Lower lobe of right lung (tissue), 2 donors: ENCODE data around the gene GFRA1. TPM values are rescaled to one million over a fixed set of nuclear protein-coding genes. Genes with fewer than 3 reads are reported as not detected.

Source experiments
- ATAC-seq, 2 donors: fragments of 200-7000 bp; cut with Tn5 transposase; one replicate each; pipeline ENCODE4 v1.9.1; 2020 to 2022; ENCODE audit warnings: mild to moderate bottlenecking in 2 of 2, moderate library complexity in 2 of 2
- DNase-seq: peaks from one replicate; pipeline ENCODE4 v3.0.0-alpha.2; 2020
- H3K27ac ChIP-seq: fragments of 200-600 bp; one replicate; pipeline ENCODE4 v1.8.0; 2022
- H3K27me3 ChIP-seq: fragments of 200-600 bp; one replicate; pipeline ENCODE4 v1.8.0; 2022; ENCODE audit warnings: low read depth
- H3K36me3 ChIP-seq: fragments of 200-600 bp; one replicate; pipeline ENCODE4 v1.8.0; 2022; ENCODE audit warnings: mild to moderate bottlenecking
- H3K4me1 ChIP-seq: fragments of 200-600 bp; one replicate; pipeline ENCODE4 v1.8.0; 2022
- H3K4me3 ChIP-seq: fragments of 200-600 bp; one replicate; pipeline ENCODE4 v1.8.0; 2022; ENCODE audit warnings: mild to moderate bottlenecking
- H3K9me3 ChIP-seq: fragments of 200-600 bp; one replicate; pipeline ENCODE4 v1.8.0; 2022
- CTCF ChIP-seq: fragments of 200-600 bp; IDR thresholded peaks from one replicate; pipeline ENCODE4 v1.8.0; 2022; ENCODE audit warnings: antibody characterized with exemption, mild to moderate bottlenecking
- intact Hi-C: fragments of 100-400 bp; cut with DNase I; formaldehyde crosslinking; loops from one replicate; pipeline ENCODE4 v1.11.0; 2022
- total RNA-seq: library from RNA; stranded (reverse); fragmentation: NEBNext Ultra II Directional; extraction: Animal tissue kit (Norgen Biotek cat#: 25700); gene quantifications from one replicate; pipeline ENCODE4 v1.2.1, GENCODE V29; 2021
- donor health status: DM: no; HTN: yes; CAD: no; lungs with severe emphysema.

Gene GFRA1
- total RNA-seq, 1 donor from 2014 or later = 9.8 TPM

- DNase-seq (no peak), ATAC-seq (no peak)
- TF ChIP-seq CTCF = no peak
- H3K36me3 ChIP-seq = no peaks in the 10 kb centered on the region
- no peak overlapping the region for H3K4me3 ChIP-seq
- intact Hi-C loops = no loop called here
- H3K27me3 ChIP-seq = no peaks in the 10 kb centered on the region
- no peak overlapping the region for H3K27ac ChIP-seq
- no peaks in the 10 kb centered on the region for H3K9me3 ChIP-seq
- no peaks in the 10 kb centered on the region for H3K4me1 ChIP-seq
Measured at GRCh38 chr10:116101616-116102315, 171.2 kb downstream of the GFRA1 start.

- Histone ChIP-seq H3K27me3 (no peaks in the 10 kb centered on the region), H3K36me3 (no peaks in the 10 kb centered on the region), H3K9me3 (no peaks in the 10 kb centered on the region), H3K27ac (no peak overlapping the region), H3K4me3 (no peak overlapping the region), H3K4me1 (no peaks in the 10 kb centered on the region)
- no peak for TF ChIP-seq CTCF
- intact Hi-C loops = no loop called here
- ATAC-seq (no peak), DNase-seq (no peak)
Measured at GRCh38 chr10:116100984-116101383, 172.0 kb downstream of the GFRA1 start.

GRCh38 chr10:116099023-116099420 is 174.0 kb downstream of the GFRA1 start:
- no peak overlapping the region for H3K4me3 ChIP-seq
- no peak for ATAC-seq
- intact Hi-C loops = no loop called here

GRCh38 chr10:116098411-116099022 is 174.5 kb downstream of the GFRA1 start:
- intact Hi-C loops = no loop called here
- H3K4me1 ChIP-seq = no peaks in the 10 kb centered on the region
- DNase-seq (no peak), ATAC-seq (no peak)
- no peak for TF ChIP-seq CTCF
- no peaks in the 10 kb centered on the region for H3K27me3 ChIP-seq
- H3K4me3 ChIP-seq = no peak overlapping the region
- H3K27ac ChIP-seq = no peak overlapping the region
- H3K9me3 ChIP-seq = no peaks in the 10 kb centered on the region
- H3K36me3 ChIP-seq = no peaks in the 10 kb centered on the region

More at GRCh38 chr10:116099023-116099420, 174.0 kb downstream of the GFRA1 start:
- Histone ChIP-seq H3K36me3 (no peaks in the 10 kb centered on the region), H3K27me3 (no peaks in the 10 kb centered on the region), H3K4me1 (no peaks in the 10 kb centered on the region), H3K9me3 (no peaks in the 10 kb centered on the region), H3K27ac (no peak overlapping the region)
- no peak for DNase-seq
- no peak for TF ChIP-seq CTCF

GRCh38 chr10:116097239-116097784 is 175.7 kb downstream of the GFRA1 start:
- intact Hi-C loops = no loop called here
- H3K4me3 ChIP-seq = no peak overlapping the region
- no peaks in the 10 kb centered on the region for H3K36me3 ChIP-seq
- no peaks in the 10 kb centered on the region for H3K4me1 ChIP-seq
- no peak for DNase-seq
- TF ChIP-seq CTCF = no peak
- no peak for ATAC-seq
- H3K27me3 ChIP-seq = no peaks in the 10 kb centered on the region
- H3K9me3 ChIP-seq = no peaks in the 10 kb centered on the region
- no peak overlapping the region for H3K27ac ChIP-seq
